GM19397 (cell line): ENCODE data around the gene HEXA.

Experiments used
- ATAC-seq: cut with Tn5 transposase; IDR thresholded peaks from one replicate; pipeline ENCODE4 v1.9.1; 2021; ENCODE audit warnings: mild to moderate bottlenecking, moderate library complexity; ENCODE audit not compliant: unreplicated experiment

Gene HEXA

GRCh38 chr15:72323752-72324151 lies 52.1 kb downstream of the HEXA start:
- no peak for ATAC-seq

- peak; percentile 56 for ATAC-seq
Measured at GRCh38 chr15:72319985-72320671, 55.7 kb downstream of the HEXA start, which contains the start of gene CELF6. Gene CELF6, minus strand, starts transcription at chr15:72320157. Its CDS starts 283 bp downstream, at chr15:72319874.

GRCh38 chr15:72319360-72319984 lies 56.3 kb downstream of the HEXA start:
- peak; percentile 29 for ATAC-seq

GRCh38 chr15:72318408-72318942 lies 57.3 kb downstream of the HEXA start:
- ATAC-seq, result no peak

GRCh38 chr15:72315706-72316370 lies 60.0 kb downstream of the HEXA start:
- ATAC-seq, result no peak

GRCh38 chr15:72313881-72314280 lies 61.9 kb downstream of the HEXA start:
- no peak for ATAC-seq

GRCh38 chr15:72313448-72313840 lies 62.4 kb downstream of the HEXA start:
- ATAC-seq, result no peak

- ATAC-seq, result no peak
Measured at GRCh38 chr15:72312605-72313447, 63.0 kb downstream of the HEXA start.

GRCh38 chr15:72307026-72307425 lies 68.8 kb downstream of the HEXA start:
- ATAC-seq, result no peak

GRCh38 chr15:72306211-72306785 lies 69.5 kb downstream of the HEXA start:
- no peak for ATAC-seq

- no peak for ATAC-seq
Measured at GRCh38 chr15:72304596-72304995, 71.2 kb downstream of the HEXA start.

GRCh38 chr15:72302955-72303354 lies 72.9 kb downstream of the HEXA start:
- no peak for ATAC-seq
